ENCODE data around the gene C20orf96.

DNA sequence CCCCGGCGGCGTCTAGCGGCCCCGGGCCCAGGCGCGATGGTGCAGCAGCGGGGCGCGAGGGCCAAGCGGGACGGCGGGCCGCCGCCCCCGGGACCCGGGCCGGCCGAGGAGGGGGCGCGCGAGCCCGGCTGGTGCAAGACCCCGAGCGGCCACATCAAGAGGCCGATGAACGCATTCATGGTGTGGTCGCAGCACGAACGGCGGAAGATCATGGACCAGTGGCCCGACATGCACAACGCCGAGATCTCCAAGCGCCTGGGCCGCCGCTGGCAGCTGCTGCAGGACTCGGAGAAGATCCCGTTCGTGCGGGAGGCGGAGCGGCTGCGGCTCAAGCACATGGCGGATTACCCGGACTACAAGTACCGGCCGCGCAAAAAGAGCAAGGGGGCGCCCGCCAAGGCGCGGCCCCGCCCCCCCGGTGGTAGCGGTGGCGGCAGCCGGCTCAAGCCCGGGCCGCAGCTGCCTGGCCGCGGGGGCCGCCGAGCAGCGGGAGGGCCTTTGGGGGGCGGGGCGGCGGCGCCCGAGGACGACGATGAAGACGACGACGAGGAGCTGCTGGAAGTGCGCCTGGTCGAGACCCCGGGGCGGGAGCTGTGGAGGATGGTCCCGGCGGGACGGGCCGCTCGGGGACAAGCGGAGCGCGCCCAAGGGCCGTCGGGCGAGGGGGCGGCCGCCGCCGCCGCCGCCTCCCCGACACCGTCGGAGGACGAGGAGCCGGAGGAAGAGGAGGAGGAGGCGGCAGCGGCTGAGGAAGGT, 35.5 kb upstream of the C20orf96 start:
- TF ChIP-seq, protein P1, sequence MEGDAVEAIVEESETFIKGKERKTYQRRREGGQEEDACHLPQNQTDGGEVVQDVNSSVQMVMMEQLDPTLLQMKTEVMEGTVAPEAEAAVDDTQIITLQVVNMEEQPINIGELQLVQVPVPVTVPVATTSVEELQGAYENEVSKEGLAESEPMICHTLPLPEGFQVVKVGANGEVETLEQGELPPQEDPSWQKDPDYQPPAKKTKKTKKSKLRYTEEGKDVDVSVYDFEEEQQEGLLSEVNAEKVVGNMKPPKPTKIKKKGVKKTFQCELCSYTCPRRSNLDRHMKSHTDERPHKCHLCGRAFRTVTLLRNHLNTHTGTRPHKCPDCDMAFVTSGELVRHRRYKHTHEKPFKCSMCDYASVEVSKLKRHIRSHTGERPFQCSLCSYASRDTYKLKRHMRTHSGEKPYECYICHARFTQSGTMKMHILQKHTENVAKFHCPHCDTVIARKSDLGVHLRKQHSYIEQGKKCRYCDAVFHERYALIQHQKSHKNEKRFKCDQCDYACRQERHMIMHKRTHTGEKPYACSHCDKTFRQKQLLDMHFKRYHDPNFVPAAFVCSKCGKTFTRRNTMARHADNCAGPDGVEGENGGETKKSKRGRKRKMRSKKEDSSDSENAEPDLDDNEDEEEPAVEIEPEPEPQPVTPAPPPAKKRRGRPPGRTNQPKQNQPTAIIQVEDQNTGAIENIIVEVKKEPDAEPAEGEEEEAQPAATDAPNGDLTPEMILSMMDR (conservative IDR thresholded peaks at IDR 0.05; ENCODE audit: low read length): no peak
- TF ChIP-seq EZH2phosphoT487 (IDR thresholded peaks at IDR 0.05; ENCODE audit: borderline replicate concordance): no peak
